Subcutaneous adipose tissue (tissue), 4 donors: ENCODE results near the gene LSM4. TPM values are rescaled to one million over a fixed set of nuclear protein-coding genes. Genes with fewer than 3 reads are reported as not detected.

ENCODE experiments used
- total RNA-seq, 4 donors: library from RNA; depleted of rRNA; stranded (reverse); fragments of >200 nt; gene quantifications; one replicate each; pipeline ENCODE4 v1.1.0, GENCODE V29; 2016
- TF ChIP-seq, protein P1 (sequence below): fragments of 450-650 bp; IDR thresholded peaks from one replicate; pipeline ENCODE4 v1.5.1; 2016; ENCODE audit warnings: low read depth, mild to moderate bottlenecking, control low read depth, antibody characterized with exemption, moderate library complexity

Gene LSM4
- total RNA-seq, 4 donors from 2014 or later, result 70.3 to 87.7 (median 81.4) TPM

GRCh38 chr19:18265582-18265981, 57.3 kb downstream of the LSM4 start:
- TF ChIP-seq, protein P1, sequence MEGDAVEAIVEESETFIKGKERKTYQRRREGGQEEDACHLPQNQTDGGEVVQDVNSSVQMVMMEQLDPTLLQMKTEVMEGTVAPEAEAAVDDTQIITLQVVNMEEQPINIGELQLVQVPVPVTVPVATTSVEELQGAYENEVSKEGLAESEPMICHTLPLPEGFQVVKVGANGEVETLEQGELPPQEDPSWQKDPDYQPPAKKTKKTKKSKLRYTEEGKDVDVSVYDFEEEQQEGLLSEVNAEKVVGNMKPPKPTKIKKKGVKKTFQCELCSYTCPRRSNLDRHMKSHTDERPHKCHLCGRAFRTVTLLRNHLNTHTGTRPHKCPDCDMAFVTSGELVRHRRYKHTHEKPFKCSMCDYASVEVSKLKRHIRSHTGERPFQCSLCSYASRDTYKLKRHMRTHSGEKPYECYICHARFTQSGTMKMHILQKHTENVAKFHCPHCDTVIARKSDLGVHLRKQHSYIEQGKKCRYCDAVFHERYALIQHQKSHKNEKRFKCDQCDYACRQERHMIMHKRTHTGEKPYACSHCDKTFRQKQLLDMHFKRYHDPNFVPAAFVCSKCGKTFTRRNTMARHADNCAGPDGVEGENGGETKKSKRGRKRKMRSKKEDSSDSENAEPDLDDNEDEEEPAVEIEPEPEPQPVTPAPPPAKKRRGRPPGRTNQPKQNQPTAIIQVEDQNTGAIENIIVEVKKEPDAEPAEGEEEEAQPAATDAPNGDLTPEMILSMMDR, result no peak

- TF ChIP-seq, protein P1, result no peak
Observed at GRCh38 chr19:18264971-18265540, 57.8 kb downstream of the LSM4 start.

DNA sequence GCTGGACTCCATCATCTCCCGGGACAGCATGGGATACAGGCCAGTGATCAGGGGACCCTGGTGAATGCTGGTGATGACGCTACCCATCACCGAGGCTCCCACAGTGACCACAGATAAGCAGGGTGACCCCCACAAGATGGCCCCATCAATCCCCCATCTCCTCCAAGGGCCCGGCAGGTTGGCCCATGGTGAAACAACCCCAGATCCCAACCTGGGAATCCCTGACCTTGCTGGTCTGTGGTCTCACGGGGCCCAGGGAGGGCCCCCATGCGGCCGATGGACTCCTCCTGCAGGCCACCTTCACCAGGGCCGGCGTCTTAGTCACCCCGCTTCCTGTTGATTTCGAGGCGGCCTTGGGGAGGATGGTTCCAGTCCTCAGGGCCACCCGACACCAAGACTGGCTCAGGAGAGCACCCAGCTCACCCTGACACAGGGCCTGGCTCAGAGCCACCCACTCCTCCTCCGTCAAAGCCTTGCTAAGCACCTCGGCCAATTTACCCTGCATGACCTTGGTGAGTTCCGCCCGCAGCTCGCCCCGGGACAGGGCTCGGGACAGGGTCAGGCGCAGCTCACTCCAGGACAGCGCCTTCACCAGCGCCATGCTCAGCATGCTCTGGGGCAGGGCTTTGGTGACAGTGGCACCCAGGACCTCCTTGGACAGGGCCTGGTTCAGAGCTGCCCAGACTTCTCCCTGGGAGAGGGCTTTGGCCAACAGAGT, 58.6 kb downstream of the LSM4 start:
- TF ChIP-seq, protein P1, result no peak

GRCh38 chr19:18263324-18264136, 59.3 kb downstream of the LSM4 start:
- TF ChIP-seq, protein P1, result no peak

GRCh38 chr19:18262917-18263316, 60.0 kb downstream of the LSM4 start:
- TF ChIP-seq, protein P1, result no peak

DNA sequence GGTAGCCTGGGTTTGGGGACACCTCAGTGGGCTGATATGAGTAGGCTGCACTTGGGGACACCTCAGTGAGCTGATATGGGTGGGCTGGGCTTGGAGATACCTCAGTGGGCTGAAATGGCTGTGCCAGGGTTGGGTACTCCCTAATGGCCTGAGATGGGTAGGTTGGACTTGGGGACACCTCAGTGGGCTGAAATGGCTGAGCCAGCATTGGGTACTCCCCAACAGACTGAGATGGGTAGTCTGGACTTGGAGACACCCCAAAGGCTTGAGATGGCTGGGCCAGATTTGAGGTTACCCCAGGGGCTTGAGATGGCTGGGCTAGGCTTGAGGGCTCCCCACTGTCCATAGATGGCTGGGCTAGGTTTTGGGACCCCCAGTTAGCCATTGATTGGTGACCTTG, 60.7 kb downstream of the LSM4 start:
- TF ChIP-seq, protein P1, result no peak

GRCh38 chr19:18261474-18261873, 61.4 kb downstream of the LSM4 start:
- TF ChIP-seq, protein P1, result no peak
